Activated CD4-positive, alpha-beta T cell treated with anti-CD3 and anti-CD28 coated beads for 4 hours (primary cell): ENCODE data around the gene SAMD4A.

Experiments
- DNase-seq, 2 donors: peaks; one replicate each; pipeline ENCODE4 v3.0.0-alpha.2; 2020

The SAMD4A gene

DNA sequence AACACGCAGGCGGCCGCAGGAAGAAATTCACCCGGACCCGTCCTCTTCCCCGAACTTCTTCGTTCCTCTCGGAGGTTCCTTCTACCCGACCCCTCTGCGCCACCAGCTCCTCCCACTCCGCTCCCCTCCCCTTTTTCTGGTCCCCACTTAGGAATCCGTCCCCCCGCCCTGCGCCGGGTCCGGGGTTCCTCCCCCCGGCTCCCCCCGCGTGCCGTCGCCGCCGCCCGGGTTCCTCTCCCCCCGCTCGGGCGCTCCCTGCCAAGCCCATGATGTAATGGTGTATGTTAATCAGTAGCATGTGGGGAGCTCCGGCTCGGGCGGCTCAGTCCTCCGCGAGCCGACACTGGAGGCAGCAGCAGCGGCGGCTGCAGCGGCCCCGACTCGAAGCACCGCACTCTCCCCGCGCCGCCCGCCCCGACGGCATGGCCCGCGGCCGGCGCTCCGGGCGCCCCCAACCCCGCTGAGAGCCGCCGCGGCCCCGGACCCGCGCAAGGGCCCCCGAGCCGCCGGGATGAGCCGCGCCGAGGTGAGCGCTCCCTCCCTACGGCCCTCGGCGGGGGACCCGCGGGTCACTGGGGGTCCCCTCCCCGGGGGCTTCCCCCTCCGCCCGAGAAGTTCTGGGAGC, 1.0 kb upstream of the SAMD4A start:
- peak; percentile 83 to 86 for DNase-seq

DNA sequence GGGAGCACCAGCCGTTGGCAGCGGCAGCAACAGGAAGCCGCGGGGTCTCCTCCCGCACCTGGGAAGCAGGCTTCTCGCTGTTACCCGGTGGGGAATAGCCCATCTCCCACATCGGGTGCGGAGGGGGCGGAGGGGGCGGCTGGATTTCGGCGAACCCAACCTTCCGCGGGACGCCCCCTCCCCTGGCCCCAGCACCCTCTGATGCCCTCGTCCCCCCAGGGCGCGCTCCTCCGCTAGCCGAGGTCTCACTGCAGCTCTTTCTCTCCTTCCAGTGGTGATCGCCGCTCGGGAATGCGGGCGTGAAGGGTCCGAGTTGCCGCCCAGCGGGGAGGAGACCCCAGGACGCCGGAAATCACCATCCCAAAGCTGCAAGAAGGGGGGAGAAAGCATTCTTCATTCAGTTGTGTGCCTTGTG, 303 bp downstream of the SAMD4A start:
- no peak for DNase-seq

DNA sequence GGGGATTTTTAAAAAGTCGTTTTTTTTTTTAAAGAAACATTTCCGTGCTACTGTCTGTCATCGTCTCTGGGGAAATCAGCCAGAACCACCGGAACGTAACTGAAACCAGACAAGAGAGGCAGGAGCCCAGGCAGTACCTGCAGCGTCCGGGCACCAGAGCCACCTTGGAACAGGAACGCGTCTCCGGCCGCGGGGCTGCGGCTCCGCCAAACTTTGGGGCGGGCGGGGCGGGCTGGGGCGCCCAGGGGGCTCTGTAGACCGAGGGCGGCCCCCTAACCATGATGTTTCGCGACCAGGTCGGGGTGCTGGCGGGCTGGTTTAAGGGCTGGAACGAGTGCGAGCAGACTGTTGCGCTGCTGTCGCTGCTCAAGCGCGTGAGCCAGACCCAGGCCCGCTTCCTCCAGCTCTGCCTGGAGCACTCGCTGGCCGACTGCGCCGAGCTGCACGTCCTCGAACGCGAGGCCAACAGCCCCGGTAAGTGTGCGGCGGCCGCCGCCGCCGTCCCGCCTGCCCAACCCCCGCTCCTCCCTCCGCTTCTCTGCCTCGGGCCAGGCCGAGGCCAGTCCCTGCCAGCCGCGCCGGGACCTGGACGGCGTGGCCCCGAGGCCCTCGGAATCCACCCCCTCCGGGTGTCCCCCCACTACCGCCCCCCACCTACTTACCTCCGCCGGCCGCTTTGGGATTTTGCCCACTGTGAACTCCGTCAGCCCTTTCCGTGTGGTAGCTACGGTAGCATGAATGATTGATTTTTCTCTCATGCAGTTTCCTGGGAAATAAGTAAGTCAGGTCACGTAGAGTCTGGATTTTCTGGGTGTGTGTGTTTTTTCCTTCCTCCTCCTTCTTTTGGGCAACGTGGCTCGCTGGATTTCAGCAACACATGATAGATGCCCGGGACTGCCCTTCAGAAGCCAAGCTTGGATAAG, 972 bp downstream of the SAMD4A start:
- DNase-seq, result peak; percentile 37 to 41

DNA sequence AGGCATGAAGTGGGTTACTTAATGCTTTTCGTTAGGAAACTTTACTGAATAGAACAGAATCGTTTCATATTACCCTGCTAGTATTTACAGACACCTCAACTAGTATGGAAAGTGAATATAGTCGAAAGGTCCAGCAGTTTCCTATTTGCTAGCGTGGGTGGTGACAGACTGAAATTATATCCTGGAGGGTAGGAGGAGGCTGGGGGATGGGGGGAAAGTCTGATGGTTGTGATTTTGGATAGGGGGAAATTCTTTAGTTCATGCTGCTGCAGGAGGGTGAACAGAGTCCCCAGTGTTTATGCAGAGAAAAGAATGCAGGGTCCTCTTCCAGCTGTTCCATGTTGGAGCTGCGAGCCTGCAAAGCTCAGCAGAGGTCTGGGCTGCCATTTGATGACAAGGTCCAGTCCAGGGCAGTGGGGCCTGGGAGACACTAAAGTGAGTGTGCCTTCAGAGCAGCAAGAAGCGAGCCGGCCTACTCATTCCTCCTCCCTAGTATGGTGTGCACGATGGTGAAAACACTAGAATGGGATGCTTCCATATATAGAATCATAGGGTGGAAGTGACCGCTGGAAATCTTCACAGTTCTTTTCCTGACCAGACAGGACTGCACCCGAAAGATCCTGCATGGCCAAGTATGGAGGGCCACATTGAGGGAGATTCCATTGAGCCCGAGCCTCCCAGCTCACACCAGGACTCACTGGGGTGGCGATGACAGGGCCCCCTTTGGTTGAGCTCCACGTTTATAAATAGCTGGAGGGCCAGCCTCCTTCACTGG, 2.1 kb downstream of the SAMD4A start:
- DNase-seq, result no peak

DNA sequence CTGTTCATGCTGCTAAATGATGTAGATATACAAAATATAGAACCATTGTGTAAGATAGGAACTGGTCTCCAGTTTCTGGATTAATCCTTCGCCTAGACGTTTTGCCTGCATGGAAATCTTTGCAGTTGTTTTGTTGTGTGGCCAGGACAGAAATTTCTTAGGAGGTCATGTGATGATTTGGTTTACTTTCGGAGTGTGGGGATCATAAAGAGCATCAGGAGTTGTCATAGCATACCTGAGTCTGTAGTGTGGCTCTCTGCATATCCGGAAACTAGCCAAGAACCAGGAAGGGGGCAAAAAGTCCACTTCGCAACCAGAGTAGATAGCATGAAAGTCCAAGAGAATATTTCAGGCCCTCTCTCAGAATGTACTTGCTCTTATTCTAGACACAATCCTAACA, 3.1 kb downstream of the SAMD4A start:
- DNase-seq, result no peak

DNA sequence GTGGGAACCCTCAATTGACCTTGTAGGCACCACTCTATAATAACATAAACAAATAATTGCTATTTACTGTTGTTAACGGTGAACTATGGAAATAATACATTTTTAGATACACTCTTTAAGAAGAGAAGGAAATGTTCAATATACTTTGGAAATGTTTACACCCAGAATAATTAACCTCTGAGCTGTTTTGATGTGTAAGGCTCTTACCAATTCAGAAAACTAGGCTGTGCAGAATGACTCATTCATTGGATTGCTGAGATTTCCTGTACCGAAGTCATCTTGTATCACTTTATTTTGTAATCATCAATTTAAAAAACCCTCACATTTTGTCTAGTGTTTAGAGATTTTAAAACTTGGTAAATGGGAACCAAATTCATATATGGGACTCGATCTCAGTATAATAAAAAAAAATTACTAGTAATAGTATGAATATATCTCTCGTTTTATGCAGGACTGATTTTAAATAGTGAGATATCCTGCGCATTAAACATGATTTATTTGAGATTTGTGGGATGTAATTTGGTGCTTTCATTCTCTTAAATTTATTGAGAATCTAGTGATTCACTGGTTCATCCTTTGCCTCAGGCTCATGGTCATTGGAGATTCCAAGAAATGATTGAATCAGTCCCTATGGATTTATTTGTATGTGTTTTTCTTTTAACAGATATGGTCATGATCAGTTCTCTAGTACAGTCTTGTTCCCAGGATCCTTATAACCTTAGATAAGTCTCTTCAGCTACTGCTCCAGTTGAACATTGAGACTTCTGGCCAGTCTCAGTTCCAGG, 3.9 kb downstream of the SAMD4A start:
- no peak for DNase-seq

DNA sequence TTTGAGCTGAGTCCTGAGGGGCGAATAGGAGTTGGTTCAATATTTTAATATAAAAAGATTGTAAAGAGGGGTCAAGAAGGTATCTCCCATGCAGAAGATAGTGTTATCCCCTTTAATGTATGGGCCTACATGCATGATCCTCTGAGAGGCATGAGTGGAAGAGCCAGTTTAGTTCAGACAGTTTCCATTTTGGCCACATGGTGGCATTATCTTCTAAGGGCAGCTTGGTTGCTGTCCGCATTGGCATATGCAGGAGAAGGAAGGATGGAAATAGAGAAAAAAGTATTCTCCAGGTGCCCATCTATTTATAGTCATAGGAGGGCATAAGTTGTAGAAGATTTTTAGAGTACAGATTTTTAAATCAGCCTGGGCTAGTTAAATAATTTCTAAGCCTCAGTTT, 5.4 kb downstream of the SAMD4A start:
- DNase-seq, result peak in 1 of 2 donors; percentile 14

DNA sequence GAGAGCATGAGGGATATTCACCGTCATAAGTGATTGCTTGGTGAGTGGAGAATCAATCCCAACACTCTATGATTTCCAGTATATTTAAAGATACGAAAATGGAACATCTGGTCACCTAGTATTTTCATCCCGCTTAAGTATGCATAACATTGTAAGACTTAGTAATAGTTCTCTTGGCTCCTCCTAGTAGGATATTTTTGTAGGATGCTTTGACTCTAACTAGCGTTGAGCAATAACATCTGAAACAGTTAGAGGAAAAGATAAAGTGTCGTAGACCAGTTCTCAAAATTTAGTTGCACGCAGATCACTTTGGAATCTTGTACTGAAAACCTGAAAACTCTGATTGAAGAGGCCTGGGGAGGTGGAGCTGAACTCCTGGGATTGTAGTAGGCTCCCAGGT, 7.6 kb downstream of the SAMD4A start:
- no peak for DNase-seq

DNA sequence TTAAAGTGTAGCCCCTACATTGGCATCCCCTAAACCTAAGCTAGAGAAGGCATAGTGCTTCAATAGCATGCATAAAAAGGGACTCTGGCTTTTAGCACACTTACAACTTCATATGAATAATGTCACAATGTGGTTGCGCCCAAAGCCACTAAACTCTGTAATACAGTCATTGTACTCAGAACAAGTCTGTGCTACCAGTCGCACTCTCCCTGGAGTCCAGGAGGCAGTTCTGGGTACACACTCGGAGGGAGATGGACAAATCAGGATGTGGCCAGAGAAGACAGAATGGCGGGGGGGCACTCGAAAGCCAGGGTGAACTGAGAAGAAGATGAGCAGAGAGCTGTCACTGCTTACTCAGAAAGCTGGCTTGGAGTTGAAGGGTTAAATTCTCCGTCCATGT, 10.6 kb downstream of the SAMD4A start:
- DNase-seq, result no peak

DNA sequence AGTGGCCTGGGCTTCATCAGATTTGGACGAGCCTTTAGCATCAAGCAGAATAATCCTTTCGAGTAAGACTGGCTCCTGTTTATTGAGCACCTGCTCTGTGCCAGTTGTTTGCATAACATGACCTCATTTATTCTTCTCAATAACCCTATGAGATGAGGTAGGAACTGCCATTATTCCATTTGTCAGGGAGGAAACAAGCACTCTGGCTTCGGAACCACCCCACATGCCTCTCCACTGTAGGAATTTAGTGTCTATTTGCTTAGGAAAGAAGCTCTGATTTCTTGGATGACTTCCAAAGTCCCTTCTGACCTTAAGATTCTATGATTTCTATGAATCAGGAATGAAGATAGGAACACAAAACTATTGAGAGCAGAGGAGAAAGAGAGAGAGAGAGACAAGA, 11.0 kb downstream of the SAMD4A start:
- DNase-seq, result no peak

DNA sequence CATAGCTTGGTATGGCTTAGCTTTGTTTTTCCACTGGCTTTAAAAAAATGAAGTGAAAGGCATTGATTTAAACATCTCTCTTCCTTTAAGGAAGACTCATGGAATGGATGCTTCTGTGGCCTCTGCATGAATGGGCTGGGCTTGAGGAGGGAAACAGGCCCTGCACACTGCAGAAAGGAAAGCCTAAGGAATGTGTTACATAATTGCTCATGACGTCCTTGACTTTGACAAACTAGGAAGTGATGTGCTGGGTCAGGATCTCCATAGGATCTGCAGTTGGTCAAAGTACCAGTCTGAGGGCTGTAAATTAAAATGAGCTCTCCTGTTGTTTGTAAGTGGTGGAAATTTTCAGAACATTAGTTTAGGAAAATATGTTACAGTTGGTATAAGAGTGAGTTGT, 12.7 kb downstream of the SAMD4A start:
- DNase-seq, result no peak

DNA sequence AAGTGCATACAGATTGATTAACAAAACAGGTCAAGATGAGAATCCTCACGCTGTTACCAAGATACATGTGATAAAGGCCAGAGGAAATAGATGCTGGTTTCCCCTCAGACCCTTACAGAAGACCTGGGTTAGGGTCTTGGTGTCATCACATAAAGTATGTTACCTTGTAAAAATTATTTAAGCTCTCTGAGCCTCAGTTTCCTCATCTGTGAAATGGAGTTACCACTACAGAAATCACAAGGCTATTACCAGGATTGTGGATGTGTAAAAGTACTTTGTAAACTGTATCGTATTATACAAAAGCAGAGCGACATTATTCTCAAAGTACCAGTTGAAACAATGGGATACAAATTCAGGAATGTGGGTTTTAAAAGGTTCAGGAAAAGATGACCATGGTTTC, 14.0 kb downstream of the SAMD4A start:
- DNase-seq, result no peak

DNA sequence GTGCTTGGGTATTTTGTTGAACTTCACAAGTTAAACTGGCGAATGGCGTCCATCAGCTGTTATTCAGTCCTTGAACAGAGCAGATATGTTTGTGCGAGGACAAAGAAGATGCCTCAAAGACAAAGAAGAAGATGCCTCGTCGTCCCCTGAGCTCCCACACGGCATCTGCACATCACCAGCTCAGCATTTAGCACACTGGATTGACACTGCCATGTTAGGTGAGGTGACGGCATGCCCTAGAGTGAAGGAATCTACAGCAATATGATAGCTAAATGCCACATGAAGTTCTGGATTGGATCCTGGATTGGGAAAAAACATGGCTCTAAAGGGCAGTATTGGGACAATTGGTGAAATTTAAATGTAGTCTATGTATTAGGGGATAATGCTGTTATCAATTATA, 15.4 kb downstream of the SAMD4A start:
- no peak for DNase-seq

DNA sequence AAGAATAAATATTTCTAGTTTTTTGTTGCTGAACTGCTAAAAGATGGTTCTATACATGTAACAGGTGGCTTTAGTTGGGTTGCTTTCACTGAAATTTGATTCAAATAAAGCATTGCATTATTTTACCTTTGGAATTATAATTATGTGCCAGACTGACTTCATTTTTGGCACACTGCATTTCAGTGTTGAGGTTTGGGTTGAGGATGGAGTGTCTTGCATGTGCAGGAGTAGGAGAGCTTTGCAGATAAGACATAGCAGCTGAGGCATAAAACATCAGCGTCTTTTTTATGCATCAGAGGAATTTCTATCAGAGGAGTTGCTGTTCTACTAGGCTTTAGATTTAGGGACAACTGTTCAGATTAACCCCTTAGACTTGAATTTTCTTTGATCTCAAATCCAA, 17.2 kb downstream of the SAMD4A start:
- DNase-seq, result no peak

DNA sequence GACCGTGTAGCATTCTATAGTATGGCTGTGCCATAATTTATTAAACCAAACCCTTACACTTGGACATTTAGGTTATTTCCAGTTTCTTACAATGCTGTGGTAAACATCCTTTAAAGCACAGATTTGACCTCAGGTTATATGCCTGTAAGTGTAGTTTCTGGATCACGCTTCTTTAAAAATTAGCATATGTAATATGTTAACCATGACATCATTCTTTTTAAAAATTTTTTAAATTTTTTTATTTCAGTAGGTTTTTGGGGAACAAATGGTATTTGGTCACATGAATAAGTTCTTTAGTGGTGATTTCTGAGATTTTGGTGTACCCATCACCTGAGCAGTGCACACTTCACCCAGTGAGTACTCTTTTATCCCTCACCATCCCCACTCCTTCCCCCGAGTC, 18.3 kb downstream of the SAMD4A start:
- no peak for DNase-seq

DNA sequence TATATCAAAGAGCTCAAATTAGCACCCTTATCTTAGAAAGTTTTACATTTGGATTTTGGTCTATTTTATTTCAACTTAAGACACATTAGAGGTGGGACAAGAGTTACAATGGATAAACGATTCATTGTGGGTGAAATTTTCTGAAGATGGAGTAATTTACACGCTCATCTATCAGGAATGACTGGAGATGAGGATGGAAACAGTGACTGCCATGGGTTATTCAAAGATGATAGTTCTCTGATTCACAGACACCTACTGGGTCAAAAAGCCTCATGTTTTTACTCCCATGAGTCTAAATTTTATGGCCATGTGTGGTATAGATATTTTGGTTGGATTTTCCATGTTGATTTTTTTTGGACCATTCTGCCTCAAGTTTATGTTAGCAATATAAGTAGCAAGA, 22.1 kb downstream of the SAMD4A start:
- DNase-seq, result no peak

DNA sequence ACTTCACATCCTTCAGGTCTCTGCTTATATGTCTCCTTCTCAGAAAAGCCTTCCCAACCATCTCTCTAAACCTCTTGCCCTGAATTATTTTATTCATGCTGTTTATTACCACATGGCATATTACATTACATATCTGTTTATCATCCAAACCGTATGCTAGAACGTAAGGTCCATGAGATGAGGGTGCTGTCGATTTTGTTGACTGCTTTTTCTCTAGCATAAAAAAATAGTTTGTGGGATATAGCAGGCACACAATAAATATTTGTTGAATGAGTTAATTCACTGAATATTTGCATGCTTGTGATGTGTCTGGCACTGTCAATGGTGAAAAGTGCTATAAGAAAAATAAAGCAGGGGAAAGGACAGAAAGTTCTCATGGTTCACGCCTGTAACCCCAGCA, 22.9 kb downstream of the SAMD4A start:
- no peak for DNase-seq

DNA sequence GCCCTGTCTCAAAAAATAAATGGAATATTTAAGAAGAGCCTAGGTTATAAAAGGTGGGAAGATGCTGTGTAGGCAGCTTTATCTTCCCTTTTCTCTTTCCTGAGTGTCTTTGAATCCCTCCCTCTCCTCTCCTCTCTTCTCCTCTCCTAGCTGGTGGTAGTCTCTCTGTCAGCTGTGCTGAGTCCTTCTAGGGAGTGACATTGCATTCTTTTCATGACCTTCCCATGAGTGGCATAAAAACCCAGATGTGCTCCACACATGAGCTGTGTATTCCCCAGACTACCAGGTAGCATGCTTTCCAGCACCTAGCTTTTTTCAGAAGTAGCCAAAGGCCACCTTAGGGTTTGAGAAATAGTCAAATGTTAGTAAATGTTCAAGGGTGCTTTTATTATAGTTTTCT, 23.6 kb downstream of the SAMD4A start:
- no peak for DNase-seq

DNA sequence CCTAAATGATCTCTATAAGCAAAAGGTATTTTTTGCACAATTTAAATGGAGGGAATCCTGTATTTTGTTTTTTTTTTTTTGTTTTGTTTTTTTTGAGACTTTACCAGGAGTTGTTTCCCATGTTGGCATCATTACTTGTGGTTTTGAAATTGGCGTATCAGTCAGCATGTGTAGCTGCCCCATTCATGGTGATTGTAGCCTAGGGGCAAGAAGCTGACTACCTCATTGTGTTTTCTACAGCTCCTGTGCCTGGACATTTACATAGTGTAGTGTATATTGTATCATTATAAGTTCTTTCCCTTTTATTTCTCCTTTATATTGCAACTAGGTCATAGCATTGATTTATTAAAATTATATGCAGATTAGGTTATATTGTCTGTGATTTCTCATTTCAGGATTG, 24.5 kb downstream of the SAMD4A start:
- DNase-seq, result no peak

DNA sequence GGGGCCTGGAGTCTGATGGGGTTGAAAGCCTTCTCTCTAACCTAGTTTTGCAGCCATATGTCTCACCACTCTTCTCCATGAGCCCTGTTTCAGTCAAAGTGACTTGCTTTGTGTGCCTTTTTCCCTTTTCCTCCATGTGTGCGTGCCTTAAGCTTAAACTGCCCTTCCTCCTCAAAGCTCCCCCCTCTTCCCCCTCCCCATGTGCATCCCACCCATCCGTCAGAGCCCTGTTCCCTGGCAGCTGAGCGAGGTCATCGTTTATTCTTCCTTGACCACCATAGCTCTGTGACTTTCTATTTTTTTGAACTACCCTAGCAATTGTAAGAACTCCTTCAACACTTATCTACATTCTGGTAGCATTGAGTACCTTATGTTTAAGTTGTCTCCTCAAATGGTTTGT, 24.9 kb downstream of the SAMD4A start:
- DNase-seq, result no peak

DNA sequence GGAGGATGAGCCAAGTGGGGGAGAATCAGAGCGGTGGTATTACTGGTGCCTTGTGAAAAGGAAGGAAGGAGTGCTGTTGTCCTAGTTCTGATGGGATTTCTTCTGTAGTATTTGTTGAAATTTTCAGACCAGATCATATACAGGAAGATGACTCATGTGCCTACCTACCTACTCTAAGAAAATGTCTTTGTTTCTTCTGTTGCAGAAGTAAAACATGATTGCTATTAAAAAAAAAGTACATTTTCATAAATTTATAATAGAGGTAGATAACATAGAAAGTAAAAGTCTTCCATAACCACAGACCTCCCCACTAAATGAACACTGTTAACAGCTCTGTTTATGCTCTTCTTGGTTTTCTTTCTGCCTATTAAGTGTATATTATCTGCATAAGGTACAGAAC, 26.9 kb downstream of the SAMD4A start:
- no peak for DNase-seq

DNA sequence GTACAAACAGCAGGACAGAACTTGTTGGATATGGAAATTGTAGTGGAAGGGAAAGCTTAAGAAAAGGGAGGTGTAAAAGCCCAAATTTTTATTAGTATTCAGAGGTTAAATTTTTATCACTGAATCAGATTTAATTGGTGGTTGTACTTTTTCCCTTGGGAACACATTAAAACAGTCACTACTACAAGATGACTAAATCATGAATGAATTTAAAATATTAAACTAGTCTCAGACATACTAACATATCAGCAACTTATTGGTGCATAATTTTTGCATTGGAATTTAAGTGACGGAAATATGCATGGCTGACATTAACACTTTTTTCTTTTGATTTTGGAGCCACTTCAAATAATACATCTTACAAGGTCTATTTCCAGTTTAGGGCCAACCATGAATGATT, 27.6 kb downstream of the SAMD4A start:
- no peak for DNase-seq
